Stomach (tissue), 4 donors: Measurements from ENCODE around the gene ATG12.

ENCODE experiments used
- CTCF ChIP-seq, 7 experiments: fragments of 450-650 bp in 4 of 7; fragments of 200-600 bp in 3 of 7; sonication (generic) in 3 of 7; IDR thresholded peaks; one replicate each; pipeline ENCODE4 v1.5.1; 2016 to 2019; ENCODE audit warnings: antibody characterized with exemption in 7 of 7, control low read depth in 2 of 7, mild to moderate bottlenecking in 1 of 7
- POLR2AphosphoS5 ChIP-seq, 3 donors: sonication (generic); formaldehyde crosslinking; IDR thresholded peaks; one replicate each; pipeline ENCODE4 v1.6.1; 2016; ENCODE audit warnings: antibody characterized with exemption in 3 of 3

- TF ChIP-seq CTCF (IDR thresholded peaks at IDR 0.05) (no peak), POLR2AphosphoS5 (IDR thresholded peaks at IDR 0.05) (no peak)
These were observed 26.2 kb downstream of the ATG12 start for GRCh38 chr5:115815006-115815692.
